T-helper 2 cell (primary cell): ENCODE data around the gene GZMH.
"Not testable (repeated sequence)": the region's sequence is repeated elsewhere in the genome, so short reads cannot be mapped to it uniquely, and the experiment has no call there.

Experiments
- DNase-seq, 5 experiments: peaks; one replicate each; pipeline versions ENCODE4 v3.0.0 to v3.0.0-alpha.2; 2012 to 2022
- total RNA-seq, 2 donors: gene quantifications; one replicate each; lab custom pipeline; 2026; lab: John Stamatoyannopoulos, UW

GZMH gene, protein sequence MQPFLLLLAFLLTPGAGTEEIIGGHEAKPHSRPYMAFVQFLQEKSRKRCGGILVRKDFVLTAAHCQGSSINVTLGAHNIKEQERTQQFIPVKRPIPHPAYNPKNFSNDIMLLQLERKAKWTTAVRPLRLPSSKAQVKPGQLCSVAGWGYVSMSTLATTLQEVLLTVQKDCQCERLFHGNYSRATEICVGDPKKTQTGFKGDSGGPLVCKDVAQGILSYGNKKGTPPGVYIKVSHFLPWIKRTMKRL
- total RNA-seq, result 0 reads per million in 2 donors

DNA sequence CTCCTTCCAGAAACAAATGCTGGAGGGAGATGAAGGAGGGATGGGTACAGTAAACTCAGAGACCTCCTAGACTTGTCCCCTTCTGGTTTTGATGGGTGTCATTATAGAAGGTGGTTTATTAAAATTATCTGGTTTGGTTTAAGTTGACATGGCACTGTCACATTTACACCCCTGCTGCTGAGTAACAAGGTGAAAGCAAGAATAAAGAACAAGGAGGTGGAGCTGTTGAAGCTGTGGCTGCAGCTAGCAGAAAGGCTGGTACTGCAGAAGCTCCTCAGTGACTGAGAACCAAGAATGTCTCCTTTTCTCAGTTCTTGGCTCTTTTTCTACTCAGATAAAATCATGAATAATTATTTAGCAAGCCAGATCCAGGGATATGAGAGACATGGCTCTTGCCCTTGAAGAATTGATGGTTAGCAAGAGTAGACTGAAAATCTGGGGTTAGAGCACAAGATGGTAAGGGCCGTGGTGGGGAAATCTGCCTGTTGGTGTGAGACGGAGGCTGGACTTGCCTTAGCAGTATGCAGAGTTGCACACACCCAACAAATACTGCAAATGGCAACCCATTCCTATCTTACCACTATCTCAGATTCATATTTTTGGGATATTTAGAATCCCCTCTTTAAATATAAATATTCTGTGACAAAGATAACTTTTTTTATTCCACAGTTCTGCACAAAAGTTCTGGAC is at the start of gene GZMH:
TSS of gene GZMH (minus strand) at position 31 of the 690 bp plus-strand sequence. CDS start 72 bp downstream, outside the sequence.
- DNase-seq, result peak in 2 of 5 experiments; percentile 24 to 73

DNA sequence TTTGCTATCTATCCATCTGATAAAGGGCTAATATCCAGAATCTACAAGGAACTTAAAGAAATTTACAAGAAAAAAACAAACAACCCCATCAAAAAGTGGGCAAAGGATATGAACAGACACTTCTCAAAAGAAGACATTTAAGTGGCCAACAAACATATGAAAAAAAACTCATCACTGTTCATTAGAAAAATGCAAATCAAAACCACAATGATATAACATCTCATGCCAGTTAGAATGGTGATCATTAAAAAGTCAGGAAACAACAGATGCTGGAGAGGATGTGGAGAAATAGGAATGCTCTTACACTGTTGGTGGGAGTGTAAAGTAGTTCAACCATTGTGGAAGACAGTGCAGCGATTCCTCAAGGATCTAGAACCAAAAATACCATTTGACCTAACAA is 38.9 kb upstream of the GZMH start:
- not testable (repeated sequence) for DNase-seq

DNA sequence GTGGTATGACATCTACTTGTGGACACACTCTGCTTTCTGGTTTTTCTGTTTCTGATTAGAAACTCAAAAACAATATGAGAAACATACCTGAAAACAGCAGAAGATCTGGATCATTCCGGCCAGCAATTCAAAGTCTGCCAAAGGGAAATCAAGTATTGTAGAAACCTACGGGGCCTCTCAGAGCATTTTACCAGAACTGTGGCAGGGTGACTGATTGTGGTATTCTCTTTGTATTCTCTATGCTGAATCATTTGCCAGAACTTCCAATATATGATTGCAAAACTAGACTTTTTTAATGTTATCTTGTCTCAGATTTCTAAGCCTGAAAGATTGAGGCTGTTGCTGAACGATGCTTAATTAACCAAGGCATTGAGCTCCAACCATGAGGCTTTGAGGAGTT is 30.4 kb upstream of the GZMH start:
- DNase-seq, result no peak

DNA sequence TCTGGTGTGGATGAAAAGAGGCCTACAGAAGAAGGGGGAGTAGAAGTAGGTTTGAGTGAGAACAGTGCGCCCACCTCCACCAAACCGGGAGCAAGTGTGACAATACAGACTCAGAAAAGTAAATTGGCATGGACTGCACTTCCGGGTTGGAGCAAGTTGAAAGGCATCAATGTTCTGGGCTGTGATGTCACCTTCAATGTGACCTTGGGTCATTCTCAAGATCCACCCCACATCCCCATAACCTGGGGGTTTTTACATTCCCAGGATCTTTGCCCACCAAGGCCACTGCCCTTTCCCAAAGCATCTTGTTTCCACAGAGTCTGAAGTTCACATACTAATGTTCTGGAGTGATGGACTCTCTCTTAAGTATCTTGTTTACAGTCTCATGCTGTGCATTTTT is 29.8 kb upstream of the GZMH start:
- no peak for DNase-seq

DNA sequence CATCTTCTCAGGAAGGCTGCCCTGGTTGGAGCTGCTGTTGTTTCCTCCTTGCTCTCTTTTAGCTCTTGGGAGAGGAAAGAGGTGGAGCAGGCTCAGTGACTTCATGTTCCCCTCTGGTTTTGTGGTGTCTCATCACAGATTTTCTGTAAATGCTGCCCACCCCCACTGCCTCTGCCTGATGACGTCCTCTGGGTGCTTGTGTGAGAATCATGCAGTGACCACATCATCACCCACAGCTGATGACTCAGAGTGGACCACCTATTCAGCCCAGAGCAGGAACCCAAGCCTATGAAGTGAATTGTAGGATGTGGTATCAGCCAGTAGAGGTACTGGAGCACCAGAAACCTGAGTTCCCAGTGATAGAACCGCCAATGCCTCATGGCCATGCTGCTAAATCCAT is 24.7 kb upstream of the GZMH start, which contains the start of gene GZMB:
TSS of gene GZMB (minus strand) at position 33 of the 400 bp plus-strand sequence. CDS start at position 3, 30 bp downstream.
- DNase-seq, result peak in 3 of 5 experiments; percentile 7 to 83 (median 80)

DNA sequence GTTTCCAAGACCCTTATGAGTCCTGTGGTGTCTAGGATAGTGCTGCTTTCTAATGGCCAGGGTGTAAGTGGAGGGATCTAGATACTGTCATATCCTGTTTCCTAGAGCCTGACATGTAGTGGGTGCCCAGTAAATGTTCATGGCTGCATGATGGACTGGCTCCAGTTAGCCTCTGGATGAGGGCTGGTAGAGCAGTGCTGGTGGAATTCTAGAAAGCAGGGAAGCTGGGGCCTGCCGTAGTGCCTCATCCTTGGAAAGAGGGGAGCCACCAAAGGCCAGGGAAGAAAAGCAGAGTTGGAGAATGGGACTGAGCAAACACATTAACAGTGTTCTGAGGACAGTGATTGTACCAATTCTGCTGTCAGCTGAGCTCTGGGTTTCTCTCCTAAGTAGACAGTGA is 23.9 kb upstream of the GZMH start:
- DNase-seq, result no peak

DNA sequence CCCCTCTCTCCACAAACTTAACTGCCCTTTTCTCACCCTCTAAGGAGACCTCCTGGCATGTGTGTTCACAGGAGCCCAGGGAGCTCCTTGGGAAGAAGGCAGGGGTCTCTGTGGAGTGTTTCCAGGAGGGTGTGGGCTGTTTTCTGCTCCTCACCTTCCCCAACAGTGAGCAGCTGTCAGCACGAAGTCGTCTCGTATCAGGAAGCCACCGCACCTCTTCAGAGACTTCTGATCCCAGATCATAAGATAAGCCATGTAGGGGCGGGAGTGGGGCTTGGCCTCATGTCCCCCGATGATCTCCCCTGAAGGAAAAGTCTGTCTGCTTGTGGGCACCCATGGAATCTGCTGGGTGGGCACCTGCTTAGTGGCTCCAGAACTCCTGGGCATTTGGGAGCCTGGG is 23.3 kb upstream of the GZMH start:
- no peak for DNase-seq

DNA sequence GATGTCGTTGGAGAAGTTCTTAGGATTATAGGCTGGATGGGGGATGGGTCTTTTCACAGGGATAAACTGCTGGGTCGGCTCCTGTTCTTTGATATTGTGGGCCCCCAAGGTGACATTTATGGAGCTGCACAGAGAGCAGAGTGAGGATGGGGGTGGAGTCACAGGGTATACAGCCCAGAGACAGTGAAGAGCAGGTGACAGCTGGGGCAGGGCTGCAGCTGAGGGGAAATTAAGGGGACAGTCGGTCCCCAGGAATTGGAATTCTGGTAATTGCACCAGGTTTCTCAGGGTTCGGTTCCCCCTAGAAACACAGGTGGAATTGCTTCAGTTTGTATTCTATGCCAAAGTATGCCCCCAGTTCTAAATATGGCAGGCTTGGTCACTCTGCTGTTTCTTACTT is 22.9 kb upstream of the GZMH start:
- no peak for DNase-seq

DNA sequence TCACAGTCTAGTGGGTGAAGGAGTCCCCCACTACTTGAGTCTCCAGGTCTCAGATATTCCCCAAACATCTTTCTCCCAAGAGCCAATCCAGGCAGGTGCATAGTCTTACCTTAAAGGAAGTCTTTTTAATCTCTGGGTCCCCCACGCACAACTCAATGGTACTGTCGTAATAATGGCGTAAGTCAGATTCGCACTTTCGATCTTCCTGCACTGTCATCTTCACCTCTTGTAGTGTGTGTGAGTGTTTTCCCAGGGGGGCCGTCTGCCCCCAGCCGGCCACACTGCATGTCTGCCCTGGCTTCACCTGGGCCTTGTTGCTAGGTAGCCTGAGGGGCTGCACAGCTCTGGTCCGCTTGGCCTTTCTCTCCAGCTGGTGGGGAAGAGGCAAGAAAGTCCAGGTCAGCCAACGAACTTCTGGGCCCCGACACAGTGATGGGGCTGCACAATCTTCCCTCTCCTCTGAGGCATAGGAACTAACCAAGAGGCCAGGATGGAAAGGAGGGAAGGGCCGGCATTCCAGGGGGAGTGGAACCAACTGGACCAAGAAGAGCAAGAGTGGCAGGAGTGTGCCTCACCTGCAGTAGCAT is 22.4 kb upstream of the GZMH start:
- DNase-seq, result no peak

DNA sequence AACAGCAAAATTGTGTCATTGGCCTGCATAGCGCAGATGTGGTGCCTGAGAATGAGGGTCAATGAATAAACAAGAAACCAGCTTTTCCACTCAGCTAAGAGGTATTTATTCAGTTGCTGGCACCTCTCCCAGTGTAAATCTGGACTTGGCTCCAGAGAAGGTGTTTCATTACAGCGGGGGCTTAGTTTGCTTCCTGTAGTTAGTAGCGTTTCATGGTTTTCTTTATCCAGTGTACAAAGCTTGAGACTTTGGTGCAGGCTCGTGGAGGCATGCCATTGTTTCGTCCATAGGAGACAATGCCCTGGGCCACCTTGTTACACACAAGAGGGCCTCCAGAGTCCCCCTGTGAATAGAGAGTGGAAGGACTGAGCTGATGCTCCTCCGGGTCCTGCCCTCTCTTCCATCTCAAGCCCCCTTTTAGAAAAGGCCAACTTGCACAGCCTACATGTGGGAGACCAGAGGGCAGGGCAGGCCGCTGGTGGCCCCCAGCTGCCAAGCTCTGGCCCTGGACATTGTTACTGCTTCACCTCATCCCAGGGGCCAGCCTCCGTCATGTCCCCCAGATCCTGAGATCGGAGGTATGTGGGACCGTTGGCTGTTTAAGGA is 21.5 kb upstream of the GZMH start:
- no peak for DNase-seq

DNA sequence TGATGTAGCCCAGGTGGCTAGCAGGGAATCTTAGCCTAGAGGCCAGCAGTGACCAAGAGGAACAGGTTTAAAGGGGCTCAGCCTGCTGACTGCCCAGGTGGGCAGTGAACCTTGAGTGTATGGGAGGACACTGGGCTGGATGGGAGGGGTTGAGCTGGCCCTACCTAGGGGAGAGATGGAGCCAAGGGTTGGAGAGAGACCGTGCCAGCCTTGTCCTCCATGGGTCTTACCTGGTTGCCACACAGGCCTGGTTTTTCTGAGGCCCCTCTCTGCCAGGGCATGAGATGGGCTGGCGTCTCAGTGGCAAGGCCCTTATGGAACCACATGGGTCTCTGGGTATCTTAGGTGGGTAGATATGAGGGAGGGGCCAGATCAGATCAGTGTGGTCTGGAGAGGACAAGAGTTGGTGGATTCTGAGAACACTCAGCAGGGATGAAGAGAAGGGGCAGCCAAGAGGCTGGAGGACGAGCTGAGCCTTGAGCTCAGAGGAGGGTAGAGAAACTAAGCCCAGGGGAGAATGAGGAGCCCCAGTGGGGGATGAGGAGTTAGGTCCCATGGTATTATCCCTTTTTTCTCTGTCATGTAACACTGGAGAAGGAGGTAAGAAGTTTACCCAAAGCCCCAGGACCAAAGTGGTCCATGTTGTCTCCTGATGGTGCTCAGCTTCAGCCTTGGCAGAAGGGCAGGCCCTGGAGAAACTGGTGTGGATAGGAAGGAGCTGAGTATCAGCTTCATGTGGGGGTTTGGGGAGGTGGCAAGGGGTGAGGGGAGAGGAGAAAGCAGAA is 20.8 kb upstream of the GZMH start:
- no peak for DNase-seq

DNA sequence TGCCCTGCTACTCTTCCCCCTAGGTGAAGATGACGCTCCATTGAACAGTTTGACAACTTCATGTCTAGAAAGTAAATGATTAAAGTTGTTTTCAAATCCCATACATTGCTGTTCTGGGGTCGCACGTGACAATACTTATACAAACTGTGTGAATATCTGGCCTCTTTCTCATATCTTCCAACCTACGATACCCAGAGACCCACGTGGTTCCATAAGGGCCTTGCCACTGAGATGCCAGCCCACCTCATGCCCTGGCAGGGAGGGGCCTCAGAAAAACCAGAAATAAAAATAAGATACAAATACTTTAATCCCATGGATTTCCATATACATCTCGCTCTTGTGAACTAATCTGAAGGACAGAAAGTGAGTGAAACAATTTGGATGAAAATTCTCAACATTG is 20.0 kb upstream of the GZMH start:
- DNase-seq, result no peak

DNA sequence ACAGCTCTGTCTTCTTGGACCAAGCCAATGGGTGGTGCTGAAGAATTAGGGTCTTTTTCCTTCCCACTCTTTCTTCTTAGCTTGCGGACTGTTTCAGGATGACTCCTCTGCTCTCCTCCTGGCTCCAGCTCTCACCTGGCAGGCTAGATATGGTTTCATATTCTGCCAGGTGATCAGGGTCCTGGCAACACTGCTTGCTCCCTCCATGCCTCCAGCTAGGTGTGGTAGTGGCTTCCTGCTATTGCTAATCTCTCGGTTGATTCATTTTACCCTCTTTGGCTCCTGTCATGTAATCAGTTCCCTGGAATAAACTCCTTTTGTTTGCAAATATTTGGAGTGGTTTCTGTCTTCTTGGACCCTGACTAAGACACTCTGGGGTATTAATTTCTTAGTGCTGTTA is 4.3 kb upstream of the GZMH start:
- DNase-seq, result no peak

DNA sequence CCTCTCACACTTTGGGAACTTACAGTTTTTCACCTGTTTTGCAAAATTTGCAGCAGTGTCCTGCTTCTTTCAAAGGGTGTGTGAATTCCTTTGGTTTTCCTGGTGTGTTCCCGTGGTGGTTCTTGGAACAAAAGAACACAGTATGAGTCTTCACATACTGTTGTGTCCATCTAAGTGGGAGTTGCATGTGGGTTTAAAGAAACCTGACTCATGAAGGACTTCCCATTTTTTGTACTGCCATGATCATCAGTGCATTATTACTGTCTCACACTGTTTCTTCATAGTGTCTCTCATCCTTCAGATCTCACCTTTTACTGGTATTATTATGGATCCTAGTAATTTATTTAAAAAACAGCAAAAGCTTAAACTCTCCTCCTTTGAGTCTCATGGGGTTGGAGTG is 3.8 kb upstream of the GZMH start:
- DNase-seq, result no peak

DNA sequence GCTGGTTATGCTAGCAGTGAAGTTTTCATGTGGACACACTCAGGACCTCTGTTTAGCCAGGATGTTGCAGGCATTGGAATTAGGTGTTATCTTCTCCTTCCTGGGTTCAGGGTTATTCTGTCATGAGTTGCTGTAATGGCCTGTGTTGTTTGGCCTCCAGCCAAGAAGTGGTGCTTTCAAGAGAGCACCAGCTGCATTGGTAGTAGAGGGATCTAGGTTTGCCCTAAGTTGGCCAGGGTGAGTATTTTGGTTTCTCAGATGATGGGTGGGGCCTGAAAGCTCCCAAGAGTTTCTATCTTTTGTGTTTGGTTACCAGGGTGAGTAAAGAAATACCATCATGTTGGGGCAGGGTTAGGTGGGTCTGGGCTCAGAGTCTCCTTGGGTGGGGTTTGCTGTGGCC is 2.7 kb upstream of the GZMH start:
- DNase-seq, result no peak

DNA sequence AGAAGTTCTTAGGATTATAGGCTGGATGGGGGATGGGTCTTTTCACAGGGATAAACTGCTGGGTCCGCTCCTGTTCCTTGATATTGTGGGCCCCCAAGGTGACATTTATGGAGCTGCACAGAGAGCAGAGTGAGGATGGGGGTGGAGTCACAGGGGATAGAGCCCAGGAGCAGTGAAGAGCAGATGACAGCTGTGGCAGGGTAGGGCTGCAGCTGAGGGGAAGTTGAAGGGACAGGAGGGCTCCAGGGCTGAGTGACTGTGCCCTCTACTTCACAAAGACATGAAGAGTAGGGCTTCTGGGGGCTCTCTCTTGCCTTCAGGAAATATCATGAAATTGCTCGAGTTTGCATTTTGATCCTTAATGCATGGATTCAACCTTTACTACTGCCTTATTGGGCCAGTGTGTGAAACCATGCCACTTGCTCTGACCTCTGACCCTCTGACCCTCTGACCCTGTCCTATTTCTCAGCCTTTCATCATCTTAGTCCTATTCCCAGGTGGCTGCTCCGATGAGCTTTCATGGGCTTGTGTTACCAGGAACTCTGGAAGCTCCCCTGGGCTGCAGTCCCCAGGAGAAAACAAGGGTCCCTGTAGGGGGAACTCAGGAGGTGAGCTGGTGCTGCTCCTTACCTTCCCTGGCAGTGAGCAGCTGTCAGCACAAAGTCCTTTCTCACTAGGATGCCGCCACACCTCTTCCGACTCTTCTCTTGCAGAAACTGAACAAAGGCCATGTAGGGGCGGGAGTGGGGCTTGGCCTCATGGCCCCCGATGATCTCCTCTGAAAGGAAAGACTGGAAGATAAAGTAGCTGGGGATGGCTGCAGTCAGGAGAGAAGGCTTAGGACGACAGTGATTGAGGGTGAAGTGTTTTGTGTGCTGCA is 1.6 kb downstream of the GZMH start:
- DNase-seq, result peak in 1 of 5 experiments; percentile 35

DNA sequence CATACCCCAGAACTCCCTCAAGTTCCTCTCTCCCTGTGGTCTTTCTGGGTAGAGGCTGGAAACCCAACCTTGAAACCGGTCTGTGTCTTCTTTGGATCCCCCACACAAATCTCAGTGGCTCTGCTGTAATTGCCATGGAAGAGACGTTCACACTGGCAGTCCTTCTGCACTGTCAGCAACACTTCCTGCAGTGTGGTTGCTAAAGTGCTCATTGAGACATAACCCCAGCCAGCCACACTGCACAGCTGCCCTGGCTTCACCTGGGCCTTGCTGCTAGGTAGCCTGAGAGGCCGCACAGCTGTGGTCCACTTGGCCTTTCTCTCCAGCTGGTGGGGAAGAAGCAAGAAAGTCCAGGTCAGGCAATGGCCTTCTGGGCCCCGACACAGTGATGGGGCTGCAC is 2.4 kb downstream of the GZMH start:
- peak in 1 of 5 experiments; percentile 66 for DNase-seq

DNA sequence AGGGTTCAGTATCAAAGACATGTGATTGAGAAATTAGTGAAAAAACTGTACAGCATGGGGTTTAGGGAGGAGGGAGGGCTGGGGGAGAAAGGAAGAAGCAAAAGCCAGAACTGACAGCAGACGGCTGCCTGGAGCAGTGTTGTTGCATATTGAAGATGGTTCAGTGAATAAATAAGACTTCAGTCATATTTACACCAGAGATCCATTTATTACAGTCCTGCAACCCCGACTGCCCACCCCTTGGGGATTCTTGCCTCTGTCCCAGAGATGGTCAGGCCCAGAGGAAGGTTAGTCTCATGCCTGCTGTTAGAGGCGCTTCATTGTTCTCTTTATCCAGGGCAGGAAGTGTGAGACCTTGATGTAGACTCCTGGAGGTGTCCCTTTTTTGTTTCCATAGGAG is 3.2 kb downstream of the GZMH start:
- no peak for DNase-seq

DNA sequence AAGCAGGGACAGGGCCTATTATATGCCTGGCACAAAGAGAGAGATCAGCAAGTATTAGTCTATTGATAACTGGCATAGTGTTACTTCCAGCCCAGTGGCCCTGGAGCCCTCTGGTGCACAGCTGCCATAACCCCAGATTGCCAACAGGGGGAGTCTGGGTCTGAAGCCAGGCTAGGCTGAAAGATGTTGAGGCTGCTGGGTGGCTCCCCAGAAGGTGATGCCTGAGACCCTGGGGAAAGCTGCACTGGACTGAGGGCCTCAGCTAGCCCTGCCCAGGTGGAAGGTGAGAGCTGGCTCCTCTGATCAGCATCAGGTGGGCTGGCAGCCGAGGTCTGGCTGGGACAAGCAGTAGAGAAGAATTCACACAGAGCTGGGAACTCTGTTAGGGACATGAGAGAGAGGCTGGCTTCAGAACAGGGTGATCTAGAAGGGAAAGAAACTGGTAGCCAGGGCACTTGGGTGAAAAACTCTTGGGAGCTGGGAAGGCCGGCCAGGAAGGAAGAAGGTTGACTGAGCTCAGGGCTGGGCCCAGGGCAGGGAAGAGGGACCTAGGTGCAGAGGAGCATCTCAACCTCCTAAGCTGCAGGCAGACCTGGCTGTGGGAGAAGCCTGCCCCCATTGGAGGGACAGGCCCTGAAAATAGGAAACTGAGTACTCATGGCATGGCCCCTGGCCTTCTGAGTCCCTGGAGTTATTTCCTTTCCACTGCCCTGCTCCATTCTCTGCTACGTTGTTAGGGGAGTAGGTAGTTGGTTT is 3.9 kb downstream of the GZMH start:
- peak in 4 of 5 experiments; percentile 23 to 77 (median 41) for DNase-seq

DNA sequence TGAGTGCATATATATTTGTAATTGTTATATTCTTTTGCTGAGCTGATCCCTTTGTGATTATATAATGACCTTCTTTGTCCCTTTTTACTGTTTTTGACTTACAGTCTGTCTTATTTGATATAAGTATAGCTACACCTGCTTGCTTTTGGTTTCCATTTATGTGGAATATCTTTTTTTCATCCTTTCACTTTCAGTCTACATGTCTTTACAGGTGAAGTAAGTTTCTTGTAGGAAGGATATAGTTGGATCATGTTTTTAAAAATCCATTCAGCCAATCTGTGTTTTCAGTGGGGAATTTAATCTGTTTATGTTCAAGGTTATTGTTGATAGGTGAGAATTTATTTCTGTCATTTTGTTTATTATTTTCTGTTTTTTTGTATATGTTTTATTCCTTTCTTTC is 12.1 kb downstream of the GZMH start:
- no peak for DNase-seq
